ENCODE results near the gene HS3ST5. TPM values are rescaled to one million over a fixed set of nuclear protein-coding genes. Genes with fewer than 3 reads are reported as not detected.
A peak's percentile ranks its signal among the peaks of the same experiment; 100 is the strongest.

Gene HS3ST5
- total RNA-seq, 1 donor from 2014 or later: 1.5 TPM

GRCh38 chr6:114366899-114367298 lies 24.1 kb upstream of the HS3ST5 start:
- no peak for DNase-seq (ENCODE audit: low read depth)
- Histone ChIP-seq H3K4me2 (ENCODE audit: low read length) (no peak overlapping the region), H3K4me3 (ENCODE audit: insufficient read depth, low read depth, low read length) (no peak overlapping the region), H3K36me3 (ENCODE audit: insufficient read depth, low read length) (no peaks in the 10 kb centered on the region), H3K9me3 (ENCODE audit: insufficient read depth, low read depth, low read length) (no peaks in the 10 kb centered on the region), H3K27me3 (ENCODE audit: insufficient read depth, low read length) (no peaks in the 10 kb centered on the region), H3K9ac (ENCODE audit: low read length) (no peak overlapping the region), H3K27ac (ENCODE audit: low read depth, low read length) (no peak overlapping the region), H4K20me1 (ENCODE audit: insufficient read depth, low read length) (no peaks in the 10 kb centered on the region), H2AFZ (ENCODE audit: low read depth, low read length) (no peak overlapping the region), H3K79me2 (ENCODE audit: insufficient read depth, low read length) (no peaks in the 10 kb centered on the region), H3K4me1 (ENCODE audit: insufficient read depth, low read length) (no peaks in the 10 kb centered on the region)
- Mint-ChIP-seq H3K36me3 (ENCODE audit: low read depth, unreplicated experiment) (no peaks in the 10 kb centered on the region), H3K4me1 (ENCODE audit: low read depth, unreplicated experiment) (peaks cover 11% of the 10 kb centered on the region), H3K27me3 (ENCODE audit: low read depth, unreplicated experiment) (no peaks in the 10 kb centered on the region), H3K27ac (ENCODE audit: unreplicated experiment) (no peak overlapping the region), H3K4me3 (ENCODE audit: unreplicated experiment) (no peak overlapping the region), H3K9me3 (ENCODE audit: unreplicated experiment) (no peaks in the 10 kb centered on the region)
- FAIRE-seq: no peak
- TF ChIP-seq CTCF (IDR thresholded peaks at IDR 0.05; ENCODE audit: insufficient read depth, low read depth, low read length) (no peak), EZH2 (IDR thresholded peaks at IDR 0.05; ENCODE audit: insufficient read depth, low read length) (no peak)

GRCh38 chr6:114364301-114364700 lies 21.5 kb upstream of the HS3ST5 start:
- H3K27ac ChIP-seq (ENCODE audit: low read depth, low read length): no peak overlapping the region
- H3K4me3 ChIP-seq (ENCODE audit: insufficient read depth, low read depth, low read length): no peak overlapping the region
- H4K20me1 ChIP-seq (ENCODE audit: insufficient read depth, low read length): no peaks in the 10 kb centered on the region
- FAIRE-seq (no peak), DNase-seq (ENCODE audit: low read depth) (peak; percentile 55)
- Mint-ChIP-seq H3K27ac (ENCODE audit: unreplicated experiment) (no peak overlapping the region), H3K4me1 (ENCODE audit: low read depth, unreplicated experiment) (peaks cover 11% of the 10 kb centered on the region), H3K36me3 (ENCODE audit: low read depth, unreplicated experiment) (no peaks in the 10 kb centered on the region), H3K27me3 (ENCODE audit: low read depth, unreplicated experiment) (no peaks in the 10 kb centered on the region), H3K4me3 (ENCODE audit: unreplicated experiment) (no peak overlapping the region), H3K9me3 (ENCODE audit: unreplicated experiment) (no peaks in the 10 kb centered on the region)
- H3K4me1 ChIP-seq (ENCODE audit: insufficient read depth, low read length): no peaks in the 10 kb centered on the region
- H3K9me3 ChIP-seq (ENCODE audit: insufficient read depth, low read depth, low read length): no peaks in the 10 kb centered on the region
- H3K4me2 ChIP-seq (ENCODE audit: low read length): no peak overlapping the region
- TF ChIP-seq EZH2 (IDR thresholded peaks at IDR 0.05; ENCODE audit: insufficient read depth, low read length) (no peak), CTCF (IDR thresholded peaks at IDR 0.05; ENCODE audit: insufficient read depth, low read depth, low read length) (no peak)
- no peak overlapping the region for H3K9ac ChIP-seq (ENCODE audit: low read length)
- no peaks in the 10 kb centered on the region for H3K79me2 ChIP-seq (ENCODE audit: insufficient read depth, low read length)
- no peaks in the 10 kb centered on the region for H3K36me3 ChIP-seq (ENCODE audit: insufficient read depth, low read length)
- no peaks in the 10 kb centered on the region for H3K27me3 ChIP-seq (ENCODE audit: insufficient read depth, low read length)
- H2AFZ ChIP-seq (ENCODE audit: low read depth, low read length): no peak overlapping the region

- no peaks in the 10 kb centered on the region for H3K9me3 Mint-ChIP-seq (ENCODE audit: unreplicated experiment)
- no peak overlapping the region for H3K4me3 Mint-ChIP-seq (ENCODE audit: unreplicated experiment)
- DNase-seq (ENCODE audit: low read depth): no peak
- Histone ChIP-seq H3K79me2 (ENCODE audit: insufficient read depth, low read length) (no peaks in the 10 kb centered on the region), H2AFZ (ENCODE audit: low read depth, low read length) (no peak overlapping the region), H3K4me3 (ENCODE audit: insufficient read depth, low read depth, low read length) (no peak overlapping the region), H3K9ac (ENCODE audit: low read length) (no peak overlapping the region), H3K9me3 (ENCODE audit: insufficient read depth, low read depth, low read length) (no peaks in the 10 kb centered on the region), H3K4me2 (ENCODE audit: low read length) (no peak overlapping the region), H3K4me1 (ENCODE audit: insufficient read depth, low read length) (no peaks in the 10 kb centered on the region), H4K20me1 (ENCODE audit: insufficient read depth, low read length) (no peaks in the 10 kb centered on the region), H3K27me3 (ENCODE audit: insufficient read depth, low read length) (no peaks in the 10 kb centered on the region), H3K36me3 (ENCODE audit: insufficient read depth, low read length) (no peaks in the 10 kb centered on the region), H3K27ac (ENCODE audit: low read depth, low read length) (no peak overlapping the region)
- no peak overlapping the region for H3K27ac Mint-ChIP-seq (ENCODE audit: unreplicated experiment)
- no peak for FAIRE-seq
- H3K4me1 Mint-ChIP-seq (ENCODE audit: low read depth, unreplicated experiment): peaks cover 11% of the 10 kb centered on the region
- H3K27me3 Mint-ChIP-seq (ENCODE audit: low read depth, unreplicated experiment): no peaks in the 10 kb centered on the region
- TF ChIP-seq EZH2 (IDR thresholded peaks at IDR 0.05; ENCODE audit: insufficient read depth, low read length) (no peak), CTCF (IDR thresholded peaks at IDR 0.05; ENCODE audit: insufficient read depth, low read depth, low read length) (no peak)
- no peaks in the 10 kb centered on the region for H3K36me3 Mint-ChIP-seq (ENCODE audit: low read depth, unreplicated experiment)
These were observed 20.1 kb upstream of the HS3ST5 start for GRCh38 chr6:114362957-114363356.

Data from astrocyte (in vitro differentiated cells and primary cell).